ENCODE results near the gene CBX8. TPM values are rescaled to one million over a fixed set of nuclear protein-coding genes. Genes with fewer than 3 reads are reported as not detected.
A peak's percentile ranks its signal among the peaks of the same experiment; 100 is the strongest.

The CBX8 gene
- total and polyA plus RNA-seq, 2 of the 13 experiments (the other 11 are each of a cell fraction or from before 2014, with no cell fraction given): 0.34 to 12.6 TPM

- H3K4me1 ChIP-seq (ENCODE audit: insufficient read depth, low read length): peaks cover 87% of the 10 kb centered on the region
- H3K9me3 ChIP-seq (ENCODE audit: low read length): no peaks in the 10 kb centered on the region
- no peak overlapping the region for H2AFZ ChIP-seq (ENCODE audit: low read length)
- peak; percentile 64 for FAIRE-seq
- H3K27ac ChIP-seq (ENCODE audit: extremely low read length, insufficient read depth, low read length): peak overlapping the region; percentile 19
- 22% methylated on average over 6 of the region's 8 CpGs for WGBS (ENCODE audit: low lambda C conversion rate)
- CTCF ChIA-PET (ENCODE audit: low intra/inter-chr PET ratio, low total read pairs): no interaction called here
- POLR2A ChIA-PET: interaction anchor here (0.6 to 11.1 kb wide), 10 partner anchors 9 to 624 kb away, joined by 3 to 274 read pairs (median 6); partner anchors contain the start of genes CBX4 and CBX8
- ATAC-seq: peak; percentile 29
- peaks cover 16% of the 10 kb centered on the region; the same call in 1 of the 2 replicates for H4K20me1 ChIP-seq (ENCODE audit: insufficient read depth, low read length)
- DNase-seq (ENCODE audit: low spot score): peak; percentile 51
- intact Hi-C loops (cut with micrococcal nuclease; ENCODE audit: unreplicated experiment): loop anchor here (10.0 kb wide), 2 partner anchors 84 to 86 kb away; no protein-coding TSS in a partner anchor
- in situ Hi-C loops (cut with HindIII; ENCODE audit: extremely low pct_ligation_motif_present, low pct_unique_long_range_greater_than_20kb): no loop called here
- peaks cover 5 to 12% of the 10 kb centered on the region in 2 experiments; a peak in 4 of 5 replicates for H3K36me3 ChIP-seq (replicated peaks in 1 of 2; ENCODE audit: control insufficient read depth in 1 of 2, insufficient read depth in 2 of 2, low read length in 2 of 2)
- H3K4me3 ChIP-seq (replicated peaks in 1 of 3; ENCODE audit: insufficient read depth in 1 of 3, low read depth in 2 of 3, low read length in 3 of 3): peak overlapping the region in 1 of 3 experiments; percentile 19; a peak in 1 of 6 replicates
- peak overlapping the region; percentile 83; the same call in 1 of the 2 replicates for H3K9ac ChIP-seq (ENCODE audit: insufficient read depth, low read depth, low read length)
- no peaks in the 10 kb centered on the region; a peak in 2 of 5 replicates for H3K27me3 ChIP-seq (ENCODE audit: control insufficient read depth in 1 of 2, insufficient read depth in 2 of 2, low read length in 2 of 2)
- H3K79me2 ChIP-seq (ENCODE audit: insufficient read depth, low read length): peaks cover 11% of the 10 kb centered on the region
- peak overlapping the region; percentile 80 for H3K4me2 ChIP-seq (ENCODE audit: low read depth, low read length)
- no TSS peak for BruUV-seq (replicated peaks)
- no peak for TF ChIP-seq SP140L (CRISPR knock-in tag; IDR thresholded peaks at IDR 0.05; ENCODE audit: borderline replicate concordance)
- TF ChIP-seq ZNF260 (CRISPR knock-in tag; IDR thresholded peaks at IDR 0.05; ENCODE audit: borderline replicate concordance, low read depth): no peak
- TF ChIP-seq ATRX (CRISPR knock-in tag; IDR thresholded peaks at IDR 0.05; ENCODE audit: borderline replicate concordance): no peak
- 0 out of 2 replicates have a peak, but pooled peaks have one; percentile 15 for TF ChIP-seq ZNF256 (CRISPR knock-in tag; conservative IDR thresholded peaks at IDR 0.05)
- TF ChIP-seq, protein P1, sequence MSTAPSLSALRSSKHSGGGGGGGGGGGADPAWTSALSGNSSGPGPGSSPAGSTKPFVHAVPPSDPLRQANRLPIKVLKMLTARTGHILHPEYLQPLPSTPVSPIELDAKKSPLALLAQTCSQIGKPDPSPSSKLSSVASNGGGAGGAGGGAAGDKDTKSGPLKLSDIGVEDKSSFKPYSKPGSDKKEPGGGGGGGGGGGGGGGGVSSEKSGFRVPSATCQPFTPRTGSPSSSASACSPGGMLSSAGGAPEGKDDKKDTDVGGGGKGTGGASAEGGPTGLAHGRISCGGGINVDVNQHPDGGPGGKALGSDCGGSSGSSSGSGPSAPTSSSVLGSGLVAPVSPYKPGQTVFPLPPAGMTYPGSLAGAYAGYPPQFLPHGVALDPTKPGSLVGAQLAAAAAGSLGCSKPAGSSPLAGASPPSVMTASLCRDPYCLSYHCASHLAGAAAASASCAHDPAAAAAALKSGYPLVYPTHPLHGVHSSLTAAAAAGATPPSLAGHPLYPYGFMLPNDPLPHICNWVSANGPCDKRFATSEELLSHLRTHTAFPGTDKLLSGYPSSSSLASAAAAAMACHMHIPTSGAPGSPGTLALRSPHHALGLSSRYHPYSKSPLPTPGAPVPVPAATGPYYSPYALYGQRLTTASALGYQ (CRISPR knock-in tag; IDR thresholded peaks at IDR 0.05): no peak
- 0 out of 2 replicates have a peak, but pooled peaks have one; percentile 29 for TF ChIP-seq ARNTL (CRISPR knock-in tag; IDR thresholded peaks at IDR 0.05)
- 0 out of 2 replicates have a peak, but pooled peaks have one; percentile 15 for TF ChIP-seq ZNF343 (CRISPR knock-in tag; IDR thresholded peaks at IDR 0.05)
- TF ChIP-seq HNF4G (IDR thresholded peaks at IDR 0.05; ENCODE audit: borderline replicate concordance, low read depth, low read length): no peak
- TF ChIP-seq HNF4G (CRISPR knock-in tag; IDR thresholded peaks at IDR 0.05; ENCODE audit: borderline replicate concordance, low read depth): no peak
- no peak for TF ChIP-seq ZNF382 (CRISPR knock-in tag; IDR thresholded peaks at IDR 0.05; ENCODE audit: borderline replicate concordance)
- peak; percentile 75 for TF ChIP-seq ZBTB7A (CRISPR knock-in tag; IDR thresholded peaks at IDR 0.05)
- TF ChIP-seq PAWR (CRISPR knock-in tag; IDR thresholded peaks at IDR 0.05; ENCODE audit: borderline replicate concordance): 0 out of 2 replicates have a peak, but pooled peaks have one; percentile 17
- no peak for TF ChIP-seq ELF1 (CRISPR knock-in tag; IDR thresholded peaks at IDR 0.05)
- TF ChIP-seq MEIS1 (CRISPR knock-in tag; IDR thresholded peaks at IDR 0.05; ENCODE audit: borderline replicate concordance): peak; percentile 53; the same call in 1 of the 2 replicates
- TF ChIP-seq, protein P2, sequence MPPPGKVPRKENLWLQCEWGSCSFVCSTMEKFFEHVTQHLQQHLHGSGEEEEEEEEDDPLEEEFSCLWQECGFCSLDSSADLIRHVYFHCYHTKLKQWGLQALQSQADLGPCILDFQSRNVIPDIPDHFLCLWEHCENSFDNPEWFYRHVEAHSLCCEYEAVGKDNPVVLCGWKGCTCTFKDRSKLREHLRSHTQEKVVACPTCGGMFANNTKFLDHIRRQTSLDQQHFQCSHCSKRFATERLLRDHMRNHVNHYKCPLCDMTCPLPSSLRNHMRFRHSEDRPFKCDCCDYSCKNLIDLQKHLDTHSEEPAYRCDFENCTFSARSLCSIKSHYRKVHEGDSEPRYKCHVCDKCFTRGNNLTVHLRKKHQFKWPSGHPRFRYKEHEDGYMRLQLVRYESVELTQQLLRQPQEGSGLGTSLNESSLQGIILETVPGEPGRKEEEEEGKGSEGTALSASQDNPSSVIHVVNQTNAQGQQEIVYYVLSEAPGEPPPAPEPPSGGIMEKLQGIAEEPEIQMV (CRISPR knock-in tag; IDR thresholded peaks at IDR 0.05; ENCODE audit: low read depth): 0 out of 2 replicates have a peak, but pooled peaks have one; percentile 39
- no peak; the same call in 1 of the 2 replicates for TF ChIP-seq NFE2L1 (CRISPR knock-in tag; IDR thresholded peaks at IDR 0.05; ENCODE audit: borderline replicate concordance)
- TF ChIP-seq, protein P3, sequence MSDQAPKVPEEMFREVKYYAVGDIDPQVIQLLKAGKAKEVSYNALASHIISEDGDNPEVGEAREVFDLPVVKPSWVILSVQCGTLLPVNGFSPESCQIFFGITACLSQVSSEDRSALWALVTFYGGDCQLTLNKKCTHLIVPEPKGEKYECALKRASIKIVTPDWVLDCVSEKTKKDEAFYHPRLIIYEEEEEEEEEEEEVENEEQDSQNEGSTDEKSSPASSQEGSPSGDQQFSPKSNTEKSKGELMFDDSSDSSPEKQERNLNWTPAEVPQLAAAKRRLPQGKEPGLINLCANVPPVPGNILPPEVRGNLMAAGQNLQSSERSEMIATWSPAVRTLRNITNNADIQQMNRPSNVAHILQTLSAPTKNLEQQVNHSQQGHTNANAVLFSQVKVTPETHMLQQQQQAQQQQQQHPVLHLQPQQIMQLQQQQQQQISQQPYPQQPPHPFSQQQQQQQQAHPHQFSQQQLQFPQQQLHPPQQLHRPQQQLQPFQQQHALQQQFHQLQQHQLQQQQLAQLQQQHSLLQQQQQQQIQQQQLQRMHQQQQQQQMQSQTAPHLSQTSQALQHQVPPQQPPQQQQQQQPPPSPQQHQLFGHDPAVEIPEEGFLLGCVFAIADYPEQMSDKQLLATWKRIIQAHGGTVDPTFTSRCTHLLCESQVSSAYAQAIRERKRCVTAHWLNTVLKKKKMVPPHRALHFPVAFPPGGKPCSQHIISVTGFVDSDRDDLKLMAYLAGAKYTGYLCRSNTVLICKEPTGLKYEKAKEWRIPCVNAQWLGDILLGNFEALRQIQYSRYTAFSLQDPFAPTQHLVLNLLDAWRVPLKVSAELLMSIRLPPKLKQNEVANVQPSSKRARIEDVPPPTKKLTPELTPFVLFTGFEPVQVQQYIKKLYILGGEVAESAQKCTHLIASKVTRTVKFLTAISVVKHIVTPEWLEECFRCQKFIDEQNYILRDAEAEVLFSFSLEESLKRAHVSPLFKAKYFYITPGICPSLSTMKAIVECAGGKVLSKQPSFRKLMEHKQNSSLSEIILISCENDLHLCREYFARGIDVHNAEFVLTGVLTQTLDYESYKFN (CRISPR knock-in tag; conservative IDR thresholded peaks at IDR 0.05): no peak
Observed at GRCh38 chr17:79830763-79831264, 33.9 kb upstream of the CBX8 start.

All from HepG2 (cell line).